HG02943 (cell line): ENCODE measurements around the gene SNCAIP.
"Not testable (repeated sequence)": the region's sequence is repeated elsewhere in the genome, so short reads cannot be mapped to it uniquely, and the experiment has no call there.

Experiments used
- ATAC-seq: cut with Tn5 transposase; IDR thresholded peaks from one replicate; pipeline ENCODE4 v1.9.1; 2021; ENCODE audit warnings: mild to moderate bottlenecking, low read depth, moderate library complexity; ENCODE audit not compliant: unreplicated experiment

SNCAIP gene

GRCh38 chr5:122455939-122456338, 143.9 kb downstream of the SNCAIP start:
- ATAC-seq: no peak

DNA sequence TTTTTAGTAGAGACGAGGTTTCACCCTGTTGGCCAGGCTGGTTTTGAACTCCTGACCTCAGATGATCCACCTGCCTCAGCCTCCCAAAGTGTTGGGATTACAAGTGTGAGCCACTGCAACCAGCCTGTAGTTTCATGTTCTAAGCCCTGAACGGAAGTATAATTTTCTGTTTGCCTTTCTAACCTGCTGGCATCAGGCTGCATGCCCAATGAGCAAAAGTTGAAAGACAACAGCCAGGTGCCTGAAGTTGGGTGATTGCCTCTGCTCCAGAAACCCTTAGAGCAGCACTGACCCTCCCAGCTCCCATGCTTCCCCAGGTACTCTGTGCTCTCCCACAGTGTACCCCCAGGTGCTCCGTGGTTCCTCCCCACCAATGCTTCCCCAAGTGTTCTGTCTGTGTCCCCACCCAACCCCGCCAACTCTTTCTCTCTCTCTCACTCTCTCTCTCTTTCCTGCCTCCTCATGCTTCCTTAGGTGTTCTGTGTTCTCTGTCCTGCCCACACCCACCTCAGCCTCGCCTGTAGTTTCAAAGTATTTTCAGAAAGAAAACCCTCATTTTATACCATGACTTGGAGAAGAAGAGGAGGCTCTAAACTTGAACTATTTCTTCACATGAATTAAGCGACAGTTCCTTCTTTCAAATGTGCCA, 145.3 kb downstream of the SNCAIP start:
- no peak for ATAC-seq

- ATAC-seq: peak; percentile 71
Observed at GRCh38 chr5:122458278-122458872, 146.3 kb downstream of the SNCAIP start.

DNA sequence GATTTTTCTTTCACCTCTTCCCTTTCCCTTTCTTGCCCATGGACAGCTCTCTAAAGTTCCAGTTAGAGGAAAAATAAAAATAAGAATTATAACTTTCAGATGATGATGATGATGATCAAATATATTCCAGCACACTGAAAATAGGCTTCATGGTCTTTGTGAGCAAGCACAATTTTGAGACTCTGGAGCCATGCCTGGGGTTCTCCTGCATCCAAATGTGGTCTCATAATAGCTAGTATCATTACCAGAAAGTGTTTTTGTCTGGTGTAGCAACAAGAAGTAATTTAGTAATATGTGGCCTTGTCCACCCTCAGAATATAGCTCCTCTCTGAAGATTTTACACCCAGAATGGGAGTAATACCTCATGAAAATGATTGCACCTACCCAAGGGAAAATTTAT, 150.4 kb downstream of the SNCAIP start:
- no peak for ATAC-seq

- ATAC-seq: no peak
Observed at GRCh38 chr5:122463221-122463620, 151.2 kb downstream of the SNCAIP start.

- no peak for ATAC-seq
Observed at GRCh38 chr5:122464191-122464590, 152.2 kb downstream of the SNCAIP start.

DNA sequence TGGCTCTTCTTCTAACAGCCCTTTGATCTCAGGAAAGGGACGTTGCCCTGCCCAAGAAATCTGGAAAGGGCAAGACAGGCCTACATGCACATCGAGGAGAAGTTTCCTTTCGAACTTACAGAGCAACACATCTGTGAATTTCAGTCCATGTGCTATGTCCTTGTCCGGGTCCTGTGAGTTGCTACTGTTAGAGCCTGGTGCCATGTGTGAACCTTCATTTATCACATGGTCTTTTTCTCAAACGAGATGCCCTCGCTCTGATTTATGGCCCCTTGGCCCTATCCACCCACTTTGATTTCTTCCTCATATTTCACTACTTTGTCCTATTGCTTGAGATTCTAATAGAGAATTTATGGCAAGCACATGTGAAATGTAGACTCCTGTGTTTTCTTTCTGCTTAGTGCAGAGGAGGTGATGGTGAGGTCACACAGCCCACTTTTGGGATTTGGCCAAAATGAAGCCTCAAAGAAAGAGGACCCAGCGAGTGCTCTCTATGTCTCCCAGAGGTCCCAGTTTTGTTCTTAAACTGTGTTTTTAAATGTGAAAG, 153.1 kb downstream of the SNCAIP start:
- ATAC-seq: no peak

- no peak for ATAC-seq
Observed at GRCh38 chr5:122465994-122466393, 154.0 kb downstream of the SNCAIP start.

DNA sequence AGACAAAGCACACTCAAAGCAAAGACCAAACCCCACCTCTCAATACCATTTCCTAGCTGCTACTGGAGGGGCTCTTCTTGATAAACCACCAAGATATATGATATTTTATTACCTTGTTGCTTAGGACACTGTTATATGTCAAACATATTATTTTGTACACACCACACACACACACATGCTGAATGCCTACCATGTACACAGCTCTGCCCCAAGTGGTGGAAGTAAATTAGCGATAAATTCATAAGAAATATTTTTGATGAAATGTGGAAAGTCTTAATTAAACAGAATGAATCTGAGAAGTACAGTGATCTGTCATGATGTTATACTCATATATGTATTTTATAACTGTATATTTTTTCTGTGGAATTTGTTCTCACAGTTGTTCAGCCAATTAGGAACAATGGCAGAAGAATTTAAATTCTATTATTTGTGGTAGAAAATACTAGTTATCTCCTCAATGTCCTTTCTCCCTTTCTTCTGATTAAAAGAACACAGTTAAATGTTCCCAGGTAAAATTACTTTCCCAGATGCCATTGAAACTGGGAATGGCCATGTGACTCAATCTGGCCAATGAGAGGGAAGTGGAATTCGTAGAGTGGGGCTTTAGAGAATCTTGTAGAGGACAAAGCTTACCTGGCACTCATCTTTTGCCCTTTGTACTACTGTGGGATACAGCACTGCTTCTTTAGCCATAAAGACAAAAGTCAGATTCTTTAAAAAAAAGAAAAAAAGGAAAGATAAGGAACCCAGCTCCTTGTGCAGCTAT, 156.5 kb downstream of the SNCAIP start:
- ATAC-seq: no peak

GRCh38 chr5:122469384-122469919, 157.4 kb downstream of the SNCAIP start:
- ATAC-seq: no peak

DNA sequence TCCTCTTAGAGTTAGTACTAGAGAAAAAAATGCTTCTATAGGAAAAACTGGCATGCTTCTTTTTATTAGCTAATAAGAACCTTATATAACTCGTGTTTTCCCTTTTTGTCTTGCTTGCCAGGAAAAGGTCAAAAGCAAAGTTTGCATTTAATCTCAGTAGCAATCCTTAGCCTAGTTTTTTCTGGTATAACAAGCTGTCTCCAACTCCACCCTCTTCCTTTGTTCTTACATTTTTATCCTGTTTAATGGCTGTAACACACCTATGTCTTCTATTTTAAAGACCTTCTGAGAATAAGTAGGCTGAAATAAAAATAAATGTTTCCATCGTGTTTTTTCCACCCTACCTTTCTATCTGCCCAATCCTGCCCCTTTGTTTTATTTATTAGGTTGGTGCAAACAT, 158.3 kb downstream of the SNCAIP start:
- ATAC-seq: no peak

- no peak for ATAC-seq
Observed at GRCh38 chr5:122471031-122471751, 159.2 kb downstream of the SNCAIP start.

GRCh38 chr5:122471752-122472061, 159.7 kb downstream of the SNCAIP start:
- ATAC-seq: no peak

DNA sequence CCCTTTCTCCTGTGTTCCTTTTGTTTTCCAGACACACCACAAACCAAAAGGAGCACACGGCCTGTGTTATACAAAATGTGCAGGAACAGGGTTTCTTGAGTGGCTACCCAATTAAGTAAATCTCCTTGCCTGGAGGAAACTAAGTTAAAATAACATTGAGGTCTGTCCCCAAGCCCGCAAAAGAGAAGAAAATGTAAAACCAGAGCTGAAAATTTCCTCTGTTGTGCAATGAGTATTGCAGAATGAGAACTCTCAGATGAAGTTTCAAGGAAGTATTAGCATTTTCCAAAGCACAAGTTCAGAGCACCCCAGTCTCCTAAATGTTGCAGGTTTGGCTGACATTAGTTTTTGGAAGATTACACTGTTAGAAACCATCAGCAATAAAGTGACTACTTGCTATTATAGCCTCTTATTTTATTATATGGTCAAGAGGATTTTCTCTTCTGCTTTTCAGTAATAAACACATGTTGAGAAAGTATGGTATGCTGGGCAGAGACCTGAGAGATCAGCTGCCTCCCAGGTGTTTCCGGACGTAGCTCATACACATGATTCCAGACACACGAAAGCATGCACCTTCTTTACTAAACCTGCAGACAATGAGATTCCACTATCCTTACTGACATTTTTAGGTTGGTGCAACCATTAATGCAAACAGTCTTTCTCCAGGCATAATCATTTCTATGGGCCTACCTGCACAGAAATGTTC, 161.3 kb downstream of the SNCAIP start:
- no peak for ATAC-seq

- no peak for ATAC-seq
Observed at GRCh38 chr5:122473941-122474340, 161.9 kb downstream of the SNCAIP start.

DNA sequence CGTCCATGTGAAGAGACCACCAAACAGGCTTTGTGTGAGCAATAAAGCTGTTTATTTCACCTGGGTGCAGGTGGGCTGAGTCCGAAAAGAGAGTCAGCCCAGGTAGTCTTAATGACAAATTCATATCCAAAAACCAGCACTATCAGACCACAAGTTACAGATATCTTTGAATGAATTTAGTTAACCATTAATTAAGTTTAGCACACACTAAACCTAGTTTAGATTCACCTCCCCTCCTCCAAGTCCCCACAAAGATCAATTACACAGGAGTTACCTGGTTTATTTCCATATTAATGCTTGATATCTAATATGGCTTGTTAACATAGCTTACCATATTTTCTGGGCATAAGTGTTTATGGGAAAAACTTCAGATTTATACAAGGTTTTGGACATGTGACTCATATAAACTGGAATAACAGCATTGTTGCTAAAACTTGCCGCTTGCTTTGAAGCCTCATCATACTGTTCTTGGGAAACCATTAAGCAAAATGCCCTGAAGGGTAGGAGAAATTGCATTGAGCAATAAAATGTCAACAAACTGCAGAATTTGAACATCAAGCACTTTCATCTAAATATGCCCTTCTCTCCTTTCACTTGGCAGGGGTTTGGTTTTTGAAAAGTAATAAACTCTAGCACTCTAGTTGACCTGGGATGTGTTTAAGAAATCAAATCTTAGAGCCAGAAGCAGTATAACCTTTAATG, 166.9 kb downstream of the SNCAIP start:
- ATAC-seq: no peak

DNA sequence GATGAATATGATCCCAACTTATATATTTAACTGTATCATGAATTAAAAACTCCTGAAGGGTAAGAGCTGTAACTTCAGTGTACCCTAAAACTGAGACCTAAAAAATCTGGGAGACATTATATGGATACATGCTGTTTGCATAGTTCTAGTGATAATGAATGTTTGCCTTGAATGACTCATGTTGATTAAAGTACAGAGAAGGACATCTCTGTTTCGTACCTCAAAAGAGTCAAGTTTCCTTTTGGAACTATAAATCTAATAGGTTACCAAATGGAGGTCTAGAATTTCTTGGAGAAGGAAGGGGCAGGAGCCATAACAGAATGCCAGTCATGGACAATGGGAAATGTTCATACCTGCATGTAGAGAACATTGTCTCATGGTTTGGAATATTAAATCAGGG, 168.1 kb downstream of the SNCAIP start:
- no peak for ATAC-seq

GRCh38 chr5:122484103-122484502, 172.1 kb downstream of the SNCAIP start:
- no peak for ATAC-seq

DNA sequence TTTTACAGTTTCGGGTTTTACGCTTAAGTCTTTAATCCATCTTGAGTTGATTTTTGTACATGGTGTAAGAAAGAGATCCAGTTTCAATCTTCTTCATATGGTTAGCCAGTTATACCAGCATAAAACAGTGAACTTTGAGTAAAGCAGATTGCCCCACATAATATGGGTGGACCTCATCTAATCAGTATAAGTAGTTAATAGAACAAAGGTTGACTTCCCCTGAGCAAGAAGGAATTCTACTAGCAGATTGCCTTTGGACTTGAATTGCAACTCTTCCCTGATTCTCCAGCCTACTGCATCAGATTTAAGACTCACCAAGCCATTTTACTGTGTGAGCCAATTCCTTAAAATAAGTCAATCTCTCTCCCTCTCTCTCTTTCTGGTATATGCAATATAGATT, 173.2 kb downstream of the SNCAIP start:
- ATAC-seq: no peak

GRCh38 chr5:122486616-122487015, 174.6 kb downstream of the SNCAIP start:
- not testable (repeated sequence) for ATAC-seq
